Forelimb muscle (tissue), 1 donor: ENCODE results near the gene CTCFL. TPM values are rescaled to one million over a fixed set of nuclear protein-coding genes. Genes with fewer than 3 reads are reported as not detected.

Experiments used
- DNase-seq: peaks from one replicate; pipeline ENCODE4 v3.0.0-alpha.2; 2013; ENCODE audit warnings: low read depth
- polyA plus RNA-seq: library from polyadenylated mRNA; unstranded; fragments of 120-200 nt; gene quantifications from one replicate; pipeline ENCODE4 v1.2.1, GENCODE V29; 2013; ENCODE audit not compliant: insufficient read length

Gene CTCFL, protein sequence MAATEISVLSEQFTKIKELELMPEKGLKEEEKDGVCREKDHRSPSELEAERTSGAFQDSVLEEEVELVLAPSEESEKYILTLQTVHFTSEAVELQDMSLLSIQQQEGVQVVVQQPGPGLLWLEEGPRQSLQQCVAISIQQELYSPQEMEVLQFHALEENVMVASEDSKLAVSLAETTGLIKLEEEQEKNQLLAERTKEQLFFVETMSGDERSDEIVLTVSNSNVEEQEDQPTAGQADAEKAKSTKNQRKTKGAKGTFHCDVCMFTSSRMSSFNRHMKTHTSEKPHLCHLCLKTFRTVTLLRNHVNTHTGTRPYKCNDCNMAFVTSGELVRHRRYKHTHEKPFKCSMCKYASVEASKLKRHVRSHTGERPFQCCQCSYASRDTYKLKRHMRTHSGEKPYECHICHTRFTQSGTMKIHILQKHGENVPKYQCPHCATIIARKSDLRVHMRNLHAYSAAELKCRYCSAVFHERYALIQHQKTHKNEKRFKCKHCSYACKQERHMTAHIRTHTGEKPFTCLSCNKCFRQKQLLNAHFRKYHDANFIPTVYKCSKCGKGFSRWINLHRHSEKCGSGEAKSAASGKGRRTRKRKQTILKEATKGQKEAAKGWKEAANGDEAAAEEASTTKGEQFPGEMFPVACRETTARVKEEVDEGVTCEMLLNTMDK
- polyA plus RNA-seq: 0.22 TPM

DNA sequence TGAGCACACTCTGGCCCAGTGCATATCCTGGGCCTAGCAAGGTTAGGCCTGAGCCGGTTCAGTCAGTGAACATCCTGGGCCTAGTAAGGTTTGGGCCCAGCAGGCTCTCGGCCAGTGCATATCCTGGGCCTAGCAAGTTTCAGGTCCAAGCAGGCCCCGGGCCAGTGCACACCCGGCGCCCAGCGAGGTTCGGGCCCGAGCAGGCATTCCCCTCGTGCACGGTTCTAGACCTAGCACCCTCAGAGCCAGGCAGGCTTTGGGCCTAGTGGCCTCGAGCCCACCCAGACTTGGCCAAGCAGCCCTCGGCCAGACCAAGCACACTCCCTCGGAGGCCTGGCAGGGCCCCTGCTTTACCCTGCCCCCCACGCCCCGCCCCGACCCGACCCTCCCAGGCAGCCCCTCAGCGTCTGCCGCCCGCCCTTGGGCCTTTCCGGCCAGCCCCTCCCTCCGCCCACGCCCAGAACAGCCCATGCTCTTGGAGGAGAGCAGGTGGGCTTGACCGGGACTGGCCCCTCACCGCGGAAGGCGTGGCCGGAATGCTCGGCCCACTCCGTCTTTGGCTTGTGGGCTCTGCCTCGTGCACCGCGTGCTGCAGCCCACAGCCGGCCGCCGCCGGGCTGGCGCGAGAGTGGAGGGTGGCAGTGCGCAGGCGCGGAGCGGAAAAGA is at the start of gene CTCFL:
Gene CTCFL, minus strand, starts transcription at position 630 of the 666 bp plus-strand sequence. CDS start 935 bp downstream, outside the sequence.
- DNase-seq: no peak

DNA sequence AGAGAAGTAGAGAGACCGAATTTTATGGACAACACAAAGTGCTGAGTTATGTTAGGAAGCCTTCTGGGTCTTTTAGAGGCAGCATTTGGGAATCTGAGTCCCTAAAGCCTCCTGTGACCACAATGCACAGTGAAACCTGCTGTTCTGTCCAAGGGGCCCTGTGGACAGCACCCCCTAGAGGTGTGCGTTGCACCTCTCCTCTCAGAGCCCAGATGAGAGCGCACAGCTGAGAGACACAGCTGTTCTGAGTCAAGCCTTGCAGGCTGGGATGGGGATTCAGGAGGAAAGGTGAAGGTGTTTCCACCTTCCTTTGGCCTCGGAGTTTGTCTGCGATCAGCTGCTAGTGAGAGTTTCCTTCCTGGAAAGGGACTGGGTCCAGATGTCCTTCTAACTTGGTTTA is 49.0 kb upstream of the CTCFL start:
- no peak for DNase-seq

DNA sequence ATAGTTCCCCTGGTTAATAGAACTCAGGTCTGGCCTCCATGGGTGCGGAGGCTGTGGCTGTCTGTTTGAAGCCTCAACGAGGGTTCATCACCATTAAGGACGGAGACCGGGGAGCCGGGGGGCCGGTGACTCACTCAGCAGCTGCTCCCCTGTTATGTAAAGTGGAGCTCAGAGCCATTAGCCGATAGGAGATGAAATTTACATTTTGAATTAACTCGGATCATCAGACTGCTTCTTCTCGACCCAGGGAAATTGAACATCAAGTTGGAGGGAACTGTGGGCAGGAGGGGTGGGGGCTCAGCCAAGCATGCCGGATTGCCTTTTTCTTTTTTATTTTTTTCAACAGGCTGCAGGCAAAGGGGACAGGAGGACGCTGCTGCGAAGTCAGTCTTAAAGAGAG is 48.3 kb upstream of the CTCFL start:
- no peak for DNase-seq

DNA sequence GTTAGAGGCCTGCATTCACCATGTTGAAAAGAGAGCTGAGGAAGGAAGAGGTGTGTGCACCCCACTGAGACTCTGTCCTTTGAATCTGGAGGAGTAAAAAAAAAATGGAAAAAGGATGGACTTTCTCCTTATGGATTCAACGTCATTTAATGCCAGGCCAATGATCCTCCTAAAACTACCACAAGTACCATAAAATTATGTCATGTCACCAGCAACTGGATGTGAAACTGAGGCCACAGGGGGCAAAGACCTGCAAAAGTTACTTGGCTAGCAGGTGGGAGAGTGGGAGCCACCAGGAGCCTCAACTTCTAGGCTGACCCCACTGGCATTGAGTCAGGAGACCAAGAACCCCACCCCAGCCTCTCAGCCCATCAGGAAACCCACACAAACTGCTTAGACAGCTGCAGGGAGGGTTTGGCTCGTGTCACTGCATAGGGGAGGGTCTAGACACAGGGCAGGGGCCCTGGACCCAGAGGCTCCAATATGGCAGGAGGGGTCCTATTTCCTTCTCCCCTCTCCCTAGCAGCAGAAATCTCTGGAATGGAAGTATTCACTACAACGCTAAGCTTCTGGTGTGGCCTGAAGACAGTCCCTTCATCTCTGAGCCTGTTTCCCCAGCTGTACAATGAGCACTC is 47.0 kb upstream of the CTCFL start:
- DNase-seq: no peak

DNA sequence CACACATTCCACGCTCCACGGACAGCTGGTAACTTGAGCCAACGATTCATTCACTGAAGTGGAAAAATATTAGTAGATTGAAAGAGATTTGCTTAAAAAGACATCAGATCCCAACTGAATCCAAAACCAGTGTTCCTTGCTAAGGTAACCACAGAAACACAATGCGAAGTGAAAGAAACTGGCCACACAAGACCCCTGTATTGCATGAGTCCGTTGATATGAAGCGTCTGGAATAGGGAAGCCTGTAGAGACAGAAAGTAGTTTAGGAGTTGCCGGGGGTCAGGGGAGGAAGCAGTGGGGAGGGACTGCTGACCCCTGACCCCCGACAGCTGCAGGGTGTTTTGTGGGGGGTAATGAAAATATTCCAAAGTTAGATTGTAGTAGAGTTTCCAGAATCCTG is 46.0 kb upstream of the CTCFL start:
- no peak for DNase-seq

DNA sequence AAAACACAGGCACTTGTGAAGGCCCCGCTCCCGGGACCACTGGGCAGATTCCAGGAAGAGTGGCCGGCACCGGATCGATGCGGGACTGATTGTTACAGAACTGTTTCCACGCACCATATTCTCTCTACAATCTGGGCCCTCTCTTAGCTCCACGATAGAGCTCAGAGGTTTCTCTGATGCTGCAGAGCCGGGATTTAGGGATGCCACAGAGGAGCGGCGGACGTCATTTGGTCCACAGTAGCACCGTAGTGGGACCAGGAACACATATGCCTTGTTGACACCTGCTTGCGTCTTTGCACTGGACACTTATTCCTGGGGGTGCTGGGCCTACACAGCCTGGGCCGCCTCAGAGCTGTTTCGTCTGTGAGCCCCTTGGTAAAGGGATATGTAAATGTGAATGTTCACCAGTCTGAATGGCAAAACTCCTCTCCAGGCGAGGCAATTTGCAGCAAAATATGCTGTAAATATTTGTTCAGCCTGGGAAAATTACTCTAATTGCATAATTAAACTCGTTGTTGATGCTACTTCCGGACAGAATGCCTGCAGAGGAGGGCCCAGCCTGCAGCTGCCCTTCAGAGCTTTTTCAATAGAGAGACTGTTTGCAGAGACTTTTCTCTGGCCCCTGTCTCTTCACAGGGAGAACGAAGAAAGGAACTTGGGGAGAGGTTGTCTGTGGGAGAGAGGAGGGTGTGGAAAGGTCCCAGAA is 45.4 kb upstream of the CTCFL start:
- DNase-seq: no peak

DNA sequence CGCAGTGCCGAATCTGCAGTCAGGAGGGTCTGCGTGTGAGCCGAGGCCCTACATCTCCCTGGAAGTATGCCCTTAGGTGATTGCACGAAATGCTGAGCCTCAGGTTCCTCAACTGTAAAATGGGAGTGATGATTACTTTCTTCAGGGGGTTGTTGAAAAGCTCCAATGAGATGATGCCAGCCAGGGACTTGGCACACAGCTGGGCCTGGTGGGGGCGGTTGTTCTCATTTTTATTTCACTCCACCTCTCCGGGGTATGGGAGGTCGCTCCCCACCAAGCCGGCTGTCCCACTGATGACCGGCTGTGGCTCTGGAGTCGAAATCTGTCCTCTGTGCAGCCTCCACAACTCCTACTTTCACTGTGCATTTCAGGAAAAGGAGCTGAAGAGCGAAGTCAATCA is 44.0 kb upstream of the CTCFL start:
- DNase-seq: no peak

DNA sequence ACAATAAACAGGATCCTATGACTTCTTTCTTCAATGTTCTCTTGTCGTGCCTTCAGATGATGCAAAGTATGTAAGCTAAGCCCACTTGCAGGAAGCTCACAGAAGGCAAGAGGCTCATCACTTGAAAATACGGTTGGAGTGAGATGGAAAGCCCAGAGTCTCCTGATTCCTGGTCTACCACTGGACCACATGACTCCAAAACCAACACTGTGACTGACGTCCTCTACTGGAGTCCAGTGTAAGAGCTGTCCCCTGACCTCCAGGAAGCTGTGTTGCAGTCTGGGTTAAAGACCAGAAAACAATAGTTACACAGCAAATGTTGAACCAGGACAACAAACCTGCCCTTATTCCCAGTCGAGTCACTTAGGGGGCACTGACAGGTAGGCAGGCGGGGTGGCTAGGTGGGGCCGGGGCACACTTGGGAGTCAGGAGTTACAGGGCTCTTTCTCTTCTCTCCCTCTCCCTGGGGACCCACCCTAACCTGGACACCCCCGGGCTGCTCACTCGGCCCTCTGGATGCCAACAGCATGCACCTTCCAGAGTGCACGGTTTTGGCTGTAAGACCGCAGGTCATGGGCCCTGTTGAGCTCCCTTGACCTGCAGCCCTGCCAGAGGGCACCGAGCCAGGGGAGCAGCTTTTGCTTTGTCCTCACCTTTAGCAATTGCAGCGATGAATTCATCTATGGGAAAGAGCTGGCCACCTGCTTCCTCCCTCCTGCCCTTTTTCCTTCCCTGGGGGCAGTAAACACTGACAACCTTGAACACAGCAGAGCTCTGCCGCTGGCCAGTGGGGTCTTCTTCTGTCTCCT is 43.4 kb upstream of the CTCFL start:
- no peak for DNase-seq

DNA sequence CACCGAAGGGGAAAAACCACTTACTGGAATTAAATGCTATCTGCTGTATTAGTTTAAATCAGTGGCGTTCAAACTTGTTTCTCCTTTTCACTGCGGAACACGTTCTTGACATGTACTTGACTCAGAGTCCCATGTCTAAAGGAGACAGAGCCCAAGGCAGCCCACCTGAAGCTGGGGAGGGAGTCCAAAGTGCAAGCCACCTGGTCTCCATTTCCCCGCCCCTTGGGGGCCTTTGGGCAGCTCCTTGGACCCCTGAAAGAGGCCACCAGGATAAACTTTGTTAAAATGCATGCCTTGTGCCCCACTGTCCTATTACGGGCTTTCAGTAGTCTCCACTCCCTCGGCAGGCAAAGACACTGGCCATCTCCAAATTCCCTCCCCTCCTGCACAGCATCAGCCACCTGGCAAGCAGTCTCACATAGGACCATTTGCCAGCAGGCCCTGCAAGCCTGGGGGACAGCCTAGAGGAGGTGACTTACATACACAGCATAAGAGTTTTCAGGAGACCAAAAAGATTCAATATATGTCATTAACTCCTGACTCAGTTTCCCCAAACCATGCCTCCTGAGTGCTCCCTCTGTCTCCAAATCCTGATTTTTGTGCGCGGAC is 42.6 kb upstream of the CTCFL start:
- no peak for DNase-seq

DNA sequence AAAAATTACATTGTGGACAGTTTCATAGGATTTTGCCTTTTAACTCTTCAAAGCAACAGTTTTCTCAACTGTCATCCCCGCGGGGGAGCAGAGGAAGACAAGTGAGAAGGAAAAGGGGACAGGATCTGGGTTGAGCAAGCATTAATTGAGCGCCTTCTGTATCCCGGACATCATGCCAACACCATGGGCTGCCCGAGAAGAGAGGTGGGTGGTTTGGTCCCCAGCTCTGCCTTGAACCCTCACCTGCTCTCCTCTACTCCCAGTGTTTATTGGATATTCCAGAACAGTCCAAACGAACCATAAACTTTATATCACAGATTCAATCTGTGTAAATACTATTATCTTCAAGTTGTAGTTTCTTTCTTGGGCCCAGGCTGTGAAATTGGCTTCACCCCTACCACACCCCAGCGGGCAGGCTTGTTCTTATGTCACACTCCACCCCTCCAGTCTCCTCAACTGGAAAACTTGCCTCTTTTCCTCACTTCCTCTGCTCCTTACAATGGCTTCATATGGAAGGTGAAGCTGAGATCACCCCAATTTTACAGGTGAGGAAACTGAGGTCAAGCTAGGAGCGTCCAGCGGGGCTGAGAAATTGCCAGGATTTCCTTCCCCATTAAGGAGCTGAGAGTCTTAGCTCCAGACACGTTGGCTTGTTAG is 42.0 kb upstream of the CTCFL start:
- no peak for DNase-seq

DNA sequence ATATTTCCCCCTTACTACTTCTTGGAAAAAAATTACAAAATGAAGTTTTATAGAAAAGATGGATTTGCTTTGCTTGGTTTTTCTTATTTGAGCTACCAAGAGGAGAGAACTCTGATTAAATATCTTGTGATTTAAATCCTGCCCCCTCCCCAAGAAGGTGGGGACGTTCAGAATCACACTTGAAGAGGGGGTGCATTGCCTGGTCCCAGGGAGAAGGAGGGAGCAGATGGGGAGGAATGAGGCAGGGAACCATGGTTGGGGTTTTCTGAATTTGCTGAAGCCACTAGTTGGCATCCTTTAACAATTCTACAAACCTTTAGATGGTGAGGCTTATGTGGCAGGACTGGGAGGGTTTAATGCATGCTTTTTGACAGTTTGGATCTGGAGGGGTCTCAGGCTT is 41.5 kb upstream of the CTCFL start:
- no peak for DNase-seq

DNA sequence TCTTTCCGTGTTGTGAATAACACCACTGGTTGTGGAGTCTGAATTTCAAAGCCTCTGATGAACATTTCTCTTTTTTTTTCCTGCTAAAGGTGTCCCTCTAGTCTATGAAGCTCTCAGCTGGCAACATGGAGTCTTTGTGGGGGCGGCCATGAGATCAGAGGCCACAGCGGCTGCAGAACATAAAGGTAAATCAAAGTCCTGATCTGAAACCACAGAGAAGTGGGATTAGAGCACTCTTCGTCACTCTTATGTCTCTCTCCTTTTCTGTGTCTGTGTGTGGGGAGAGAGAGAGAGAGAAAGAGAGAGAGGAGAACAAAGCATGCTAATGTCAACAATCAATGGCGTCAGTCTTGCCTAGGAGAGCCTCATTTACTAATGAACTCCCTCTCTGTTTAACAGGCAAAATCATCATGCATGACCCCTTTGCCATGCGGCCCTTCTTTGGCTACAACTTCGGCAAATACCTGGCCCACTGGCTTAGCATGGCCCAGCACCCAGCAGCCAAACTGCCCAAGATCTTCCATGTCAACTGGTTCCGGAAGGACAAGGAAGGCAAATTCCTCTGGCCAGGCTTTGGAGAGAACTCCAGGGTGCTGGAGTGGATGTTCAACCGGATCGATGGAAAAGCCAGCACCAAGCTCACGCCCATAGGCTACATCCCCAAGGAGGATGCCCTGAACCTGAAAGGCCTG is 40.2 kb upstream of the CTCFL start:
- DNase-seq: no peak

DNA sequence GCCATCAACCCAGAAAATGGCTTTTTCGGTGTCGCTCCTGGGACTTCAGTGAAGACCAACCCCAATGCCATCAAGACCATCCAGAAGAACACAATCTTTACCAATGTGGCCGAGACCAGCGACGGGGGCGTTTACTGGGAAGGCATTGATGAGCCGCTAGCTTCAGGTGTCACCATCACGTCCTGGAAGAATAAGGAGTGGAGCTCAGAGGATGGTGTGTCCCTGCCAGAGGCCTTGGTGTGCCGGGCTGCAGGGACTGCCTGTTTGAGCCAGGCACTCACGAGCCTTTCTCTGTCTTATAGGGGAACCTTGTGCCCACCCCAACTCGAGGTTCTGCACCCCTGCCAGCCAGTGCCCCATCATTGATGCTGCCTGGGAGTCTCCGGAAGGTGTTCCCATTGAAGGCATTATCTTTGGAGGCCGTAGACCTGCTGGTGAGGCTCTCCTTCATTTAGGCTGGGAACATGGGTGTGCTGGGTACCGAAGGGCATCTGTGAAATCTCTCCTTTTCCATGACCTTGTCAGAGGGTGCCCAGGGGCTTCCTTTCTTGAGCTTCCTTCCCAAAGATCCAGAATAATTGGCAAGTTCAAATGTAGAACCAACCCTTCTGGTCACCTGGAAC is 39.4 kb upstream of the CTCFL start:
- DNase-seq: no peak

DNA sequence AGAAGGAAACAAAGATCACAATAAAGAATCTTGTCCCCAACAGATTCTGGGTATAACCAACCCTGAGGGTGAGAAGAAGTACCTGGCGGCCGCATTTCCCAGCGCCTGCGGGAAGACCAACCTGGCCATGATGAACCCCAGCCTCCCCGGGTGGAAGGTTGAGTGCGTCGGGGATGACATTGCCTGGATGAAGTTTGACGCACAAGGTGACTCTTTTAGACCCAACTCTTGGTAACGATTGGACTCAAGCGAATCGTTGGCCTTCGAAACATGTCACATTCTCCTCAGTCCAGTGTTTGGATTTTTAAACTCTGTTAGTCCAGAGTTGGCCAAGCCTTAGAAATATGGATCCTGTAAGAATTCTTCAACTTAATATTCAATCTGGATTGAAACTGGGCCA is 38.6 kb upstream of the CTCFL start:
- no peak for DNase-seq

DNA sequence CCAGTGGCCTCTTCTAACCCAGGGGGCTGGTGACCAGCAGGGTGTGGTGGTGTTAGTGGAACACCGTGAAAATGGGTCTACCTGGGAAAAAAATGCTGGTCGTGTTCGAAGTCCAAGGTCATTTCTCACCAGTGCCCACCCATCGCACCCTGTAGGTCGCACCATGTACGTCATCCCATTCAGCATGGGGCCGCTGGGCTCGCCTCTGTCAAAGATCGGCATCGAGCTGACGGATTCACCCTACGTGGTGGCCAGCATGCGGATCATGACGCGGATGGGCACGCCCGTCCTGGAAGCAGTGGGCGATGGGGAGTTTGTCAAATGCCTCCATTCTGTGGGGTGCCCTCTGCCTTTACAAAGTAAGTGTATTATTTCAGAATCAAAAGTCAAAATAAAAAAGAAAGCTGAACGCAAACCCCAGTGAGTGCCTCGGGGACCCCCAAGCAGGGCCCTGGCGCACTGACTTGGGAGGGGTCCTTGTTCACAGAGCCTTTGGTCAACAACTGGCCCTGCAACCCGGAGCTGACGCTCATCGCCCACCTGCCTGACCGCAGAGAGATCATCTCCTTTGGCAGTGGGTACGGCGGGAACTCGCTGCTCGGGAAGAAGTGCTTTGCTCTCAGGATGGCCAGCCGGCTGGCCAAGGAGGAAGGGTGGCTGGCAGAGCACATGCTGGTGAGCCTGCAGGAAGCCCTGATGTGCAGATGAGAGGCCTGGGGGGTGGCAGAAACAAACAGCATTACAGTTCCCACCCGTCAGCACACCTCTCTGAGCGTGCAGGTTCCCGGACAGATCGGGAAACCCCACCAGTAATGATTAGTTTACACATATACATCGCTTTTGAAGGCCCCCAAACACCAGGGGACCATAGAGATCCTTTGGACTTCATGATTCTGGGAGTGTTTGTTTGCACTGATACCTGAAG is 37.9 kb upstream of the CTCFL start:
- no peak for DNase-seq

DNA sequence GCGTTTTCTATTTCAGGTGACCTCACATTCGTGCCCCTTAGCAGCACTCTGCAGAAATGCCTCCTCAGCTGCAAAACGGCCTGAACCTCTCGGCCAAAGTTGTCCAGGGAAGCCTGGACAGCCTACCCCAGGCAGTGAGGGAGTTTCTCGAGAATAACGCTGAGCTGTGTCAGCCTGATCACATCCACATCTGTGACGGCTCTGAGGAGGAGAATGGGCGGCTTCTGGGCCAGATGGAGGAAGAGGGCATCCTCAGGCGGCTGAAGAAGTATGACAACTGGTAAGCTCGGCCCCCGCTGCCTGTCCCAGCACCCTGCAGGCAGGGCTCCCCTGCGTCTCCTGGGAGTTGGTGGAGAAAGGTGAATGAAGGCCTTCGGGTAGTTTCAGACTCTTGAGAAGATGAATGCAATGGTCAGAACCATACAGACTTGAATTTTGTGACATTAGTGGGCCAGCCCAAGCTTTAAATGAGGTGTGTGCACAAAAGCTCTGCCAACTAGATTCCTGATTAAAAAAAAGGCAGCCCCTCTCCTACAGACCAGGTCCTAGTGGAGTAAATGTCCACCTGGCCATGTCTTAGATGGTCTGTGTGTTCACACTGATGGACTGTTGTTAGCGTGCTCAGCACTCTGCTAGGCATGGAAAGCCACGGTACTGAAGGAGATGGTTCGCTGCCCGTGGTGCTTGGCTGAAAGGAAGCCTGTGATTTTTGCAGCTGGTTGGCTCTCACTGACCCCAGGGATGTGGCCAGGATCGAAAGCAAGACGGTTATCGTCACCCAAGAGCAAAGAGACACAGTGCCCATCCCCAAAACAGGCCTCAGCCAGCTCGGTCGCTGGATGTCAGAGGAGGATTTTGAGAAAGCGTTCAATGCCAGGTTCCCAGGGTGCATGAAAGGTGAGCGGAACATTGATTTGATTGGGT is 36.7 kb upstream of the CTCFL start:
- DNase-seq: no peak
